ENCODE data around the gene ZCCHC24. TPM values are rescaled to one million over a fixed set of nuclear protein-coding genes. Genes with fewer than 3 reads are reported as not detected.

The ZCCHC24 gene
- total RNA-seq, 2 donors from 2014 or later: 45.6 to 85.9 TPM

DNA sequence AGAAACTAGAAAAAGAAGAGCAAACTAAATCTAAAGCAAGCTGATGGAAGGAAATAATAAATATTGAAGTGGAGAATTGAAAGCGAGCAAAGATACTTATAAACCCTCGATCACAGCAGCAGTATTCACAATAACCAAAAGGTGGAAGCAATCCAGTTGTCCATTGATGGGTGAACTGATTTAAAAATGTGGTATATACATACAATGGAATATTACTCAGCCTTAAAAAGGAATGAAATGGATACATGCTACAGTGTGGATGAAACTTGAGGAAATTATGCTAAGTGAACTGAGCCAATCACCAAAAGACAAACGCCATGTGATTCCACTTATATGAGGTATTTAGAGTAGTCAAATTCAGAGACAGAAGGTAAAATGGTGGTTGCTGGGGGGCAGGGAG lies 17.5 kb downstream of the ZCCHC24 start:
- H3K4me3 ChIP-seq: no peak overlapping the region
- no peaks in the 10 kb centered on the region for H3K27me3 ChIP-seq
- TF ChIP-seq, protein P1, sequence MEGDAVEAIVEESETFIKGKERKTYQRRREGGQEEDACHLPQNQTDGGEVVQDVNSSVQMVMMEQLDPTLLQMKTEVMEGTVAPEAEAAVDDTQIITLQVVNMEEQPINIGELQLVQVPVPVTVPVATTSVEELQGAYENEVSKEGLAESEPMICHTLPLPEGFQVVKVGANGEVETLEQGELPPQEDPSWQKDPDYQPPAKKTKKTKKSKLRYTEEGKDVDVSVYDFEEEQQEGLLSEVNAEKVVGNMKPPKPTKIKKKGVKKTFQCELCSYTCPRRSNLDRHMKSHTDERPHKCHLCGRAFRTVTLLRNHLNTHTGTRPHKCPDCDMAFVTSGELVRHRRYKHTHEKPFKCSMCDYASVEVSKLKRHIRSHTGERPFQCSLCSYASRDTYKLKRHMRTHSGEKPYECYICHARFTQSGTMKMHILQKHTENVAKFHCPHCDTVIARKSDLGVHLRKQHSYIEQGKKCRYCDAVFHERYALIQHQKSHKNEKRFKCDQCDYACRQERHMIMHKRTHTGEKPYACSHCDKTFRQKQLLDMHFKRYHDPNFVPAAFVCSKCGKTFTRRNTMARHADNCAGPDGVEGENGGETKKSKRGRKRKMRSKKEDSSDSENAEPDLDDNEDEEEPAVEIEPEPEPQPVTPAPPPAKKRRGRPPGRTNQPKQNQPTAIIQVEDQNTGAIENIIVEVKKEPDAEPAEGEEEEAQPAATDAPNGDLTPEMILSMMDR (IDR thresholded peaks at IDR 0.05): no peak
- no peaks in the 10 kb centered on the region for H3K9me3 ChIP-seq
- peaks cover 51% of the 10 kb centered on the region for H3K36me3 ChIP-seq
- DNase-seq (ENCODE audit: low spot score): no peak
- H3K4me1 ChIP-seq: peaks cover 0 to 44% of the 10 kb centered on the region in 2 donors
- H3K27ac ChIP-seq: no peak overlapping the region

DNA sequence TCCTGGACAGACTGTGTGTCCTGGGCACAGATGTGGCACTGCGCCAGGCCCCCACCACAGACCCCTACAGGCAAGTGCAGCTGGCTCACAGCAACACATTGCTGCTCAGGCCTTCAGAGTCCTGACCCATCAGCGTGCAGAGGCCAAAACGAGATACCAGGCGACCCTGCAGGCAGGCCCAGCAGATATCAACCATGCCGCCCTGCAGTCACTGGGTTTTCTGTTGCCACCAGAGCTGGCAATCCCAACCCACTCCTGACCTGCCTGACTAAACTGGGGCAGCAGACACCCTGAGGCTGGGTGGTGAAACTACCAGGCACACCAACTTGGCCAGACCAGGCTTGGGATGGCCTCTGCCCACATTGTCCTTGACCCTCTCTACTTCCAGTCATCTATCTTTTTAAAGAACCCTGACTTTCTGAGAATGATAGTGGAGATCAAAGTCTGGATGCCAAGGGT lies 20.3 kb downstream of the ZCCHC24 start:
- DNase-seq (ENCODE audit: low spot score): no peak
- Histone ChIP-seq H3K4me3 (no peak overlapping the region), H3K27me3 (no peaks in the 10 kb centered on the region), H3K27ac (peak overlapping the region; percentile 25 to 57), H3K36me3 (peaks cover 42% of the 10 kb centered on the region), H3K4me1 (peaks cover 0 to 50% of the 10 kb centered on the region in 2 donors), H3K9me3 (no peaks in the 10 kb centered on the region)
- TF ChIP-seq, protein P1 (IDR thresholded peaks at IDR 0.05): no peak

DNA sequence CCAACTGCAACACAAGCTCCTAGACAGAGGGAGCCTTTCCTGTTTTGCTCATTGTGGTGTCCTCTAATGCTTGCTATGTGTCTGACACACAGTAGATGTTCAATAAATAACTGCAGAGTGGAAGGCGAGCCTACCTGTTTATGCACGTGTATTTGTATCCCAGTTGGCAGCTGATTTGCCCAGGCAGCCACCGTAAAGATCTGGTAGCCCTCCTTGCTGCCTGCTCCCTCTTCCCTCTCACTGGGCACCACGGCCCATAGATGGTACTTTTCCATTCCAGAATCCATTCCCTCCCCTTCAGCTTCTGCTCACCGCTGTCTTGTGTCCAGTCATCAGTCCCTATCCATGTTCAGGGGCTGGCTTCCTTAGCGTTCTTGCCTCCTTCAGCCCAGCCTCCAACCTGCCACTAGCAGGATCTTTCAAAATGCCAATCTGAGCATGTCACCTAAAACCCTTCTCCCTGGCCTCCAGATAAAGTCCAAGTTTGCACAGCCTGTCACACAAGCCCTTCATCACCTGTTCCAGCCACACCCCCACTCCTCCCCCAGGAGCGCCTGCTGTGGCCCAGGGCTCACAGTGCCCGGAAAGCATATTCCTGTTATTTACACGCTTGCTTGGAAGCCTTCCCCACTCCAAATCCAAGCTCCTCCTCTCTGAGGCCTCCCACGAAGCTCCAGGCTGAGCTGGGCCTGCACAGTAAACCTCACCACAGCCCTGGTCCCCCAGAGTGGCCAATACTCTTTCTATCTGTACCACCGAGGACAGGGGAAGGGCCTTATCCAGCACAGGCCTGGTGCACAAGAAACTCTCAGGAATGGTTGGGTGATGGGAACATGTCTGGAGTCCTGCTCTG lies 21.0 kb downstream of the ZCCHC24 start:
- Histone ChIP-seq H3K27me3 (no peaks in the 10 kb centered on the region), H3K36me3 (peaks cover 40% of the 10 kb centered on the region), H3K4me3 (no peak overlapping the region), H3K27ac (peak overlapping the region; percentile 25 to 57), H3K4me1 (peaks cover 0 to 56% of the 10 kb centered on the region in 2 donors), H3K9me3 (no peaks in the 10 kb centered on the region)
- TF ChIP-seq, protein P1 (IDR thresholded peaks at IDR 0.05): no peak
- no peak for DNase-seq (ENCODE audit: low spot score)

DNA sequence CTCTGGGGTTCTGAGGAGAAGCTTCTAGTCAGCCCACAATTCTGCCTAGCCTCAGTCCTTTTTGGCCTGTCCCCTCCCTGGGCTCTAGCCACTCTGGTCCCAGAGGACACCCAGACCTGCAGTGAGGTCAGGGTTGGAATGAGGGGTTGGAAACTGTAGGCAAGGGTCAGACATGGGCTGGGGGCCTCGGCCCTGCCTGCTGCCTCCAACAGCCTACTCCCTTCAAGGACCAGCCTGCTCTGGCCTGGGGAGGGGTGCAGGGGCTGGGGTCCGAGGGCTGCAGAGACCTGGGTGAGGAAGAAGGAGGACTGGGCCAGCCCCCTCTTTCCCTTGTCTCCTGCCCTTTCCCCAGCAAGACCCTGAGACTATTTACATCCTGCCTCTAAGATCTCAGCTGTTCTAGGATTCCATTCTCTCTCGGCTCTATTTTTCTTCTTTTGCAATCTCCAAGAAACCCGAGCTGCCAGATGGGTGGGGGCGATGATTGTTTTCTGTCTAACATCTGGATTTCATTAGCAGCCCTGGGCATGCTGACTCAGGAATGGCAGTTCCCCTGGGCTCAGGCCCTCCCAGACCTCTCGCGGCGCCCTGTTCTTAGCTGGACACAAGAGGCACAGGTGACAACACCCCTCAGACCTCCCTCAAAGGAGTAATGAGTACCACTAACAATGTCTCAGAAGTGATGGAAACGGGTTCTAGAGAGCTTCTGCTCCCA lies 23.1 kb downstream of the ZCCHC24 start:
- DNase-seq (ENCODE audit: low spot score): no peak
- Histone ChIP-seq H3K36me3 (peaks cover 41% of the 10 kb centered on the region), H3K9me3 (no peaks in the 10 kb centered on the region), H3K27ac (peak overlapping the region; percentile 43 to 61), H3K4me3 (no peak overlapping the region), H3K4me1 (peaks cover 0 to 77% of the 10 kb centered on the region in 2 donors), H3K27me3 (no peaks in the 10 kb centered on the region)
- TF ChIP-seq, protein P1 (IDR thresholded peaks at IDR 0.05): no peak

DNA sequence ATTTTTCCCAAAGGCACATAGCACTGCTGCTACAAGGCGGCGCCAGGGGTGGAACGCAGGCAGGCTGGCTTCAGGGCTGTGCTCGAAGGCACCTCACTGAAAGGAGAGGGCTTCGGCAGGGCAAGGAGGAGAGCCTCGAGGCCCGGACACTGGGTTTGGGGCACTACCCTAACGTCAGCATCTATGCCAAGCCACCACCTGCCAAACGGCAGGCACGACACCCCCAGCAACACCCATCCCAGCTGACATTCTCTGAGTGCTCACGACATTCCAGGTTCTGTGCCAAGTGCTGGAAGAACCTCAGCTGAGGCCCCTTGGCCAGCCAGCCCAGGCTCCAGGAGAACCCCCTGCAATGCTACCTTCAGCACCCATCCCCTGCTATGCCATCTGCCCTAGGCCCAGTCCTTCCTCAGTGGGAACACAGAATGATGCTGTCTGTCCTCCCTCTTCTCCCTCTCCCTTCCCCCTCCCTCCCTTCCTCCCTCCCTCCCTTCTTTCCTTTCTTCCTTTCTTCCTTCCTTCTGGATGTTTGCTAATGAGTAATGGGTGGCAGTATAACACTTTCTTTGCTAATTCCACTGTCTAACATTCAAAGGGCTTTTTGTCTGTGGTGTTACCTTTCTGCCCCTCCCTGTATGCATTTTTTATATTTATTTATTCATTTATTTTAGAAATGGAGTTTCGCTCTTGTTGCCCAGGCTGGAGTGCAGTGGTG lies 24.3 kb downstream of the ZCCHC24 start:
- DNase-seq (ENCODE audit: low spot score): no peak
- Histone ChIP-seq H3K4me3 (no peak overlapping the region), H3K4me1 (peaks cover 0 to 84% of the 10 kb centered on the region in 2 donors), H3K9me3 (no peaks in the 10 kb centered on the region), H3K36me3 (peaks cover 44% of the 10 kb centered on the region), H3K27me3 (no peaks in the 10 kb centered on the region), H3K27ac (peak overlapping the region; percentile 6 to 43)
- TF ChIP-seq, protein P1 (IDR thresholded peaks at IDR 0.05): no peak

Data from right atrium auricular region (tissue), 2 donors.